Kidney glomerular epithelial cell (primary cell): ENCODE data around the gene WDR20.
"Not testable (repeated sequence)": the region's sequence is repeated elsewhere in the genome, so short reads cannot be mapped to it uniquely, and the experiment has no call there.

Experiments used
- DNase-seq: peaks from one replicate; lab custom pipeline; 2025; lab: John Stamatoyannopoulos, UW

The WDR20 gene

GRCh38 chr14:102134021-102134420 lies 5.7 kb upstream of the WDR20 start:
- not testable (repeated sequence) for DNase-seq

GRCh38 chr14:102134719-102135118 lies 5.0 kb upstream of the WDR20 start:
- DNase-seq = not testable (repeated sequence)

DNA sequence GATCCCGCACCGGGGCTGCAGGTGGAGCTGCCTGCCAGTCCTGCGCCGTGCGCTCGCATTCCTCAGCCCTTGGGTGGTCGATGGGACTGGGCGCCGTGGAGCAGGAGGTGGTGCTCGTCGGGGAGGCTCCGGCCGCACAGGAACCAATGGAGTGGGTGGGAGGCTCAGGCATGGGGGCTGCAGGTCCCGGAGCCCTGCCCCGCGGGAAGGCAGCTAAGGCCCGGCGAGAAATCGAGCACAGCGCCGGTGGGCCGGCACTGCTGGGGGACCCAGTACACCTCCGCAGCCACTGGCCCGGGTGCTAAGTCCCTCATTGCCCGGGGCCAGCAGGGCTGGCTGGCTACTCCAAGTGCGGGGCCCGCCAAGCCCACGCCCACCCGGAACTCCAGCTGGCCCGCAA lies 4.2 kb upstream of the WDR20 start:
- DNase-seq = not testable (repeated sequence)

DNA sequence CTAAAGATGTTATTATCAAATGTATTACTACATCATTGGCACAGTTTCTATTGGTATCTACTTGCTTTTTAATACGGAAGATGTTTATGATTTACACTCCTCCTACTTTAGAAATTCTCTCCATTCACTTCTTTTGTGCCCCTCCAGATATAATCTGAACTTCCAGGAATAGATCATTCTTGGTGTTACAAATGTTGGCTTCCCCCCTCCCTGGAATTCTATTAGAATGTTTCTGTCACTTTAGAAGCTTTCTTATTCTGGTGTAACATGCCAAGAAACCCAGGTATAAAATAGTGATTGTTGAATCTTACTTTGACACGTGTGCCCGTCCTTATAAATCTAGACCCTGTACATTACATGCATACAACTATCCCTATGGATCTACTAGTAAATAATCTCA lies 1.2 kb upstream of the WDR20 start:
- no peak for DNase-seq

DNA sequence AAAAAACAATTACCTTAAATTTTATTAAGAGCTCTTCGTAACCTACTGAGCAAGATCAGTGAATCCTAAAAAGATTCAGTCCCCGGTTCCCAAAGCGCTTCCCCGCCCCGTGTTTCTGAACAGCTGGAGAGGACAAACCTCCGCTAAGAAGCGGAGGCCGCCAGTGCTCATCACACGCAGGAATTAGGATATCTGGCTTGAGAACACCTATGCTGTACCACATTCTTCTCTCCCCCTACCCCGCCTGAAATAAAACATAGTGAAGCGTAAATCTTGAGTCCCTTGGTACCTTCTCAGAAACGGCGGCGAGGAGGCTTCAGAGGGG lies 774 bp upstream of the WDR20 start:
- peak; percentile 36 for DNase-seq

- no peak for DNase-seq
Observed at GRCh38 chr14:102140027-102140749, 491 bp downstream of the WDR20 start.

- DNase-seq = no peak
Observed at GRCh38 chr14:102140750-102141145, 1.1 kb downstream of the WDR20 start.

DNA sequence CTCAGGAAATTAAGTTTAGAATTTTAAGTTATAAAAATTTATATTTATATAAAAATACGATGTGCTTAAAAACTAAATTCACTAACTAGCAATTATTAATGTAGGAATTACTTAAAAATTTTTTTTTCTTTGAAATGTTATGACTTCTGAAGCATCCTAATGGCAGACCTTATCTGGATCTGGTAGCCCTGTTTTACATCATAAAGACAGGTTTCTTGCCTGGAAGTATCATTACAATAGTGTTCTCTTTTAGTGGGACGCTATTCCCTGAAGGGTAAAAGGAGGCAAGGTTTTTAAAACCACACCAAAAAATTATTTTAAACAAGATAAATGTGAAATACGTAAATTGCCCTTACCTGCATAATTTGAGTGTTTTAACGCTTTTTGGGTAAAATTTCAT lies 2.1 kb downstream of the WDR20 start:
- no peak for DNase-seq

DNA sequence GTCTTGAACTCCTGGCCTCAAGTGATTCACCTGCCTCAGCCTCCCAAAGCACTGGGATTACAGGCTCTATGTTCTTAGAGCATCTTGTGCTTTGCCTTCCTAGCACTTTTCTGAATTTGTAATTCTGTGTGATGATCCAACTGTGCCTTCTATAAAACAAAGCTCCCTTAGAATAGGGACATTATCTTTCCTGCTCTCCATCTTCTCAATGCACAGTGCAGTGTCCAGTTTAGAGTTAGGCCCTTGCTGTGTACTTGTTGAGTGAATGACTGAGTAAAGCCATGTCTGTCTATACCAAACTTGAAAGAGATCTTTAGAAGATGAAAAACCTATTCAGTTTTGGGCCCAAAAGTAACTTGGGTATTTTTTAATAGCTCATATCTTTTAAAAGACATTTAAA lies 5.2 kb downstream of the WDR20 start:
- DNase-seq = no peak

GRCh38 chr14:102145395-102145794 lies 5.7 kb downstream of the WDR20 start:
- no peak for DNase-seq

DNA sequence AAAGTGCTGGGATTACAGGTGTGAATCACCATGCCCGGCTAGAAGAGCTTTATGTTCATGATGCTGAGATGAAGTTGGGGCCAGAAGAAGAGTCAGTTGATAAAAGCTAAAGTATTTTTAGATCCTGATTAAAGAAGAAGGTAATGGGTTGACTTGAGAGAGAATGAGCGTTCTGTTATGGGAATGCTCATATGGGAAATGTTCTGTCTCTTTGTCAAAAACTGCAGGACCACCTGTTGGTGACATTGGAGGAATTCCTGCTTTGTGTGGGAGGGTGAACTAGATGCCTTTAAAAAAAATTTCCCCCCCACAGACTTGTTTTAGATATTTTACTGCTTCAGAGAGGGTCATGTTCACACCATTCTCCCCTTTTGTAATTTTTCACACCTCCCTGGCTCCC lies 6.7 kb downstream of the WDR20 start:
- no peak for DNase-seq

DNA sequence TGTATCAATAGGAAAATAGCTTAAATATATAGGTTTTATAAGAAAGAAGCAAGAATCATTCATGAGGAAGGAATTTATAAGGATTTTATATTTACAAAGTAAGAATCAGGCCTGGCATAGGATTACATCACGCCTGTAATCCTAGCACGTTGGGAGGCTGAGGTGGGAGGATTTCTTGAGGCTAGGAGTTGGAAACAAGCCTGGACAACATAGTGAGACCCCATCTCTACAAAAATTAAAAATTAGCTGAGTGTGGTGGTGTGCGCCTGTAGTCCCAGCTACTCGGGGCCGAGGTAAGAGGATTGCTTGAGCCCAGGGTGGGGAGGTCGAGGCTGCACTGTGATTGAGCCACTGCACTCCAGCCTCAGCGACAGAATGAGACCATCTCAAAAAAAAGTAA lies 10.4 kb downstream of the WDR20 start:
- no peak for DNase-seq

- DNase-seq = no peak
Observed at GRCh38 chr14:102150744-102151143, 11.0 kb downstream of the WDR20 start.

DNA sequence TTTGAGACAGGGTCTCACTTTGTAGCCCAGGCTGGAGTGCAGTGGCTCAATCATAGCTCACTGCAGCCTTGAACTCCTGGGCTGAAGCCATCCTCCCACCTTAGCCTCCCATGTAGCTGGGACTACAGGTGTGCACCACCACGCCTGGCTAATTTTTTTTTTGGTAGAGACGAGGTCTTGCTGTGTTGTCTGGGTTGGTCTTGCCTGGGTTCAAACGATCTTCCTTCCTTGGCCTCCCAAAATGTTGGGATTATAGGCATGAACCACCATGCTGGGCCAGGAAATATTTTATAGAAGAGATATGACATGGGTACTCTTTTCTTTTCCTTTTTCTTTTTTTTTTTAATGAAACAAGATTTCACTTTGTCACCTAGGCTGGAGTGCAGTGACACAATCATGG lies 11.7 kb downstream of the WDR20 start:
- DNase-seq = not testable (repeated sequence)

GRCh38 chr14:102154121-102154520 lies 14.4 kb downstream of the WDR20 start:
- no peak for DNase-seq

DNA sequence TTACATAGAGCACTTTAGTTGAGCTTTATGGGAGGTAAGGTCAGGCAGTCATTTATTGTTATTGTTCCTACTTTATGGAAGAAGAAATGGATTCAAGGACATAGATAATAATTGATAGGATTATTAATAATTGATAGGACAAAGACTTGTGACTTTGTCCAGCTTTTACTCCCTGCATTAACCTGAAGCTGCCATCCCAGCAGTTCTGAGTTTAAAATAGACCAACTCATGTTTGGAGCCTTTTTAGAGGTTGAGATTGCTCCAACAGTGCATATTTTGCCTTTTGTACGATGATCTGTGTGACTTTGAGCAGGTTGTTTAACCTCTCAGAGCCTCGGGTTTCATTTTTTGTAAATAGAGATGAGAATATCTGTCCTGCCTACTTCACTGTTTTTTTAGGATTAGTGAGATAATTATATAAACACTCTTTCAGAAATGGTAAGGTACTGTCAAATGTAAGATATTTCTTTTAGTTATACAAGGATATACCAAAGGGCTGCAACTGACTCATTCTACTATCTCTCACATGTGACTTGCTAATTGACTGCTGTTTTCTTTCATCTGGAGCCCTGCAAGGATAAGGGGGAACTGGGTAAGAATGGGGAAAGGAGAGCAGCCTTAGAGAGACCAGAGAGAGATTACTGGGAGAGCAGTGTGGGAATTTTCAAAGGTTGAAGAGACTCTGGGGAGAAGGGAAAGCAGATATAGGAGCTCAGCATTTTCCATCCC lies 15.3 kb downstream of the WDR20 start:
- DNase-seq = peak; percentile 59

- DNase-seq = no peak
Observed at GRCh38 chr14:102157346-102157745, 17.6 kb downstream of the WDR20 start.

GRCh38 chr14:102158797-102159196 lies 19.1 kb downstream of the WDR20 start:
- DNase-seq = no peak

DNA sequence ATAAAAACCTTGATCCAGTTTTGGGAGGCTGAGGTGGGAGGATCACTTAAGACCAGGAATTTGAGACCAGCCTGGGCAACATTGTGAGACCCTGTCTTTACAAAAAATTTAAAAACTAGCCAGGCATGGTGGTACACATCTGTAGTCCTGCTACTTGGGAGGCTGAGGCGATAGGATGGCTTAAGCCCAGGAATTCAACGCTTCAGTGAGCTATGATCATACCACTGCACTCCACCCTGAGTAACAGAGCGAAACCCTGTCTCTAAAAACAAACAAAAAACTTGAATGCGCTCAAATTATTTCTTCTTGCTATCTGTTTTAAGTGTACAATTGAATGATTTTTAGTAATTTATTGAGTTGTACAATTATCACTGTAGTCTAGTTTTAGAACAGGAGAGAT lies 20.1 kb downstream of the WDR20 start:
- peak; percentile 74 for DNase-seq

DNA sequence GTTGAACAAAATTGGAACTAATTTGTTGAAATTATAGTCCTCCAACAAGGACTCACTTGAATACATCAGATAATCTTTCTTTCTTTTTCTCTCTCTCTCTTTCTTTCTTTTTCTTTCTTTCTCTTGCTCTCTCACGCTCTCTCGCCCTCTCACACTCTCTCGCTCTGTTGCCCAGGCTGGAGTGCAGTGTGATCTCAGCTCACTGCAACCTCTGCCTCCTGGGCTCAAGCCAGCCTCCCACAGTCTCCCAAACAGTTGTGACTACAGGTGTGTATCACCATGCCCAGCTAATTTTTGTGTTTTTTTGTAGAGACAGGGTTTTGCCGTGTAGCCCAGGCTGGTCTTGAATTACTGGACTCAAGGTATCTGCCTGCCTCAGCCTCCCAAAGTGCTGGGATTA lies 22.8 kb downstream of the WDR20 start:
- DNase-seq = no peak

DNA sequence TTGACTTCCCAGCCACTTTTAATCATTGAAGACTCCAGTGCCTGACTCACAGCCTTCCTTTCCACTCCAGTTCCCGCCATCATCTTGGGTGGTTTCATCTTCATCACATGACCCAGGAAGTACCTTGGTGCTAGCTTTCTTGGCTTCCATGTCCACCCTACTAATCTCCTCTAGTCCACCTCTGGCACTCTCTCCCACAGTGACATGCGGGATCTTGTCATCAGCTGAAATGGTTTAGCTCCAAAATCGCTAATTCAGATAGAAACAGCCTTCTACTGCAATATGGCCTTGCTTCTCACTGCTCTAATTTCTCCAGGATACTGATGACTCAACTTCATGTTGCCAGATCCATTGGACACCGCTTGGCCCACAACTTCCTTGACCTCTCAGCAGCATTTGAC lies 24.5 kb downstream of the WDR20 start:
- DNase-seq = peak; percentile 57

DNA sequence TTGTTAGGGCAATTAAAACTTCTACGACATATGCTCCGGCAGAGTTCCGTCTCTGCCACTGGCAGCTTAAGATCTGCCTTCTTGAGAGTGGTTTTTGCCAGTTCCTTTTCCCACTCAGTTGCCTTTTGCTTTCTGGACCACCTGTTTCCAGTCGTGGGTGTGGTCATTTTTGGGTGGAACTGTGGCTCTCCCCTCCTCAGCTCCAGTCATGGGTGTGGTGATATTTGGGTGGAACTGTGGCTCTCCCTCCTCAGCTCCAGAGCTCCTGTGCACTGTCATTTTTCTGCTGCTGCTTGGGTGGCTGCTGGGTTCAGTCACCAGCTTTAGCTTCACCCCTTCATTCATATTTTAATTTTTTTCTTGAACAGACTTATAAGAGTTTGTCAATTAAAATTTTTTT lies 25.3 kb downstream of the WDR20 start:
- no peak for DNase-seq

GRCh38 chr14:102170061-102170460 lies 30.4 kb downstream of the WDR20 start:
- DNase-seq = no peak
